HepG2 (cell line): Measurements from ENCODE around the gene B4GALT5. TPM values are rescaled to one million over a fixed set of nuclear protein-coding genes. Genes with fewer than 3 reads are reported as not detected.

Experiments
- ARNT2 ChIP-seq: sonication (generic); formaldehyde crosslinking; IDR thresholded peaks from 2 replicates; pipeline ENCODE4 v1.8.0; 2022; ENCODE audit warnings: mild to moderate bottlenecking, low read depth, missing genetic modification reagents, moderate library complexity
- GABPA ChIP-seq, 2 experiments: IDR thresholded peaks; 2 replicates each; pipeline ENCODE4 v1.6.1; 2011 to 2016; ENCODE audit warnings: low read depth in 2 of 2, low read length in 1 of 2, missing biosample characterization in 1 of 2, missing genetic modification characterization in 1 of 2
- HMGXB3 ChIP-seq: sonication (generic); formaldehyde crosslinking; IDR thresholded peaks from 2 replicates; pipeline ENCODE4 v1.4.0; 2020; ENCODE audit warnings: missing genetic modification reagents, borderline replicate concordance
- KLF6 ChIP-seq: IDR thresholded peaks from 2 replicates; pipeline ENCODE4 v1.8.0; 2016; ENCODE audit warnings: missing biosample characterization, missing genetic modification reagents
- NCOA2 ChIP-seq: sonication (generic); formaldehyde crosslinking; IDR thresholded peaks from 2 replicates; pipeline ENCODE4 v1.8.0; 2022; ENCODE audit warnings: inconsistent platforms
- NFIB ChIP-seq: sonication (generic); formaldehyde crosslinking; IDR thresholded peaks from 2 replicates; pipeline ENCODE4 v1.9.0; 2021; ENCODE audit warnings: missing genetic modification reagents, mild to moderate bottlenecking, borderline replicate concordance
- NFYC ChIP-seq: IDR thresholded peaks from 2 replicates; pipeline ENCODE4 v1.6.1; 2016; ENCODE audit warnings: missing genetic modification reagents, missing compliant biosample characterization
- NRL ChIP-seq: sonication (generic); formaldehyde crosslinking; IDR thresholded peaks from 2 replicates; pipeline ENCODE4 v1.5.0; 2020; ENCODE audit warnings: missing genetic modification reagents, mild to moderate bottlenecking, moderate library complexity, borderline replicate concordance
- POLR2AphosphoS5 ChIP-seq: IDR thresholded peaks from 2 replicates; pipeline ENCODE4 v1.6.1; 2012; ENCODE audit warnings: low read depth, low read length
- RFXANK ChIP-seq: IDR thresholded peaks from 2 replicates; pipeline ENCODE4 v1.6.1; 2016
- TBL1XR1 ChIP-seq: fragments of 150-350 bp; IDR thresholded peaks from 2 replicates; pipeline ENCODE4 v1.6.1; 2014; ENCODE audit warnings: borderline replicate concordance, low read length; ENCODE audit not compliant: partially characterized antibody
- TEAD3 ChIP-seq: optimal IDR thresholded peaks from 2 replicates; pipeline ENCODE3; 2016; ENCODE audit warnings: borderline replicate concordance
- TOPORS ChIP-seq: sonication (generic); formaldehyde crosslinking; IDR thresholded peaks from 2 replicates; pipeline ENCODE4 v1.8.0; 2023; ENCODE audit warnings: mild to moderate bottlenecking, missing genetic modification reagents
- YEATS4 ChIP-seq: sonication (generic); formaldehyde crosslinking; IDR thresholded peaks from 2 replicates; pipeline ENCODE4 v1.4.0; 2020; ENCODE audit warnings: missing genetic modification reagents, borderline replicate concordance
- ZFP90 ChIP-seq: sonication (generic); formaldehyde crosslinking; IDR thresholded peaks from 2 replicates; pipeline ENCODE4 v1.8.0; 2022; ENCODE audit warnings: missing genetic modification reagents, mild to moderate bottlenecking, inconsistent platforms, borderline replicate concordance
- ZNF230 ChIP-seq: sonication (generic); formaldehyde crosslinking; IDR thresholded peaks from 2 replicates; pipeline ENCODE4 v1.4.0; 2020; ENCODE audit warnings: mild to moderate bottlenecking, missing genetic modification reagents
- ZNF260 ChIP-seq: sonication (generic); formaldehyde crosslinking; IDR thresholded peaks from 2 replicates; pipeline ENCODE4 v1.4.0; 2020; ENCODE audit warnings: missing genetic modification reagents, low read depth, mild to moderate bottlenecking, borderline replicate concordance
- ZNF30 ChIP-seq: sonication (generic); formaldehyde crosslinking; IDR thresholded peaks from 2 replicates; pipeline ENCODE4 v1.5.0; 2020; ENCODE audit warnings: mild to moderate bottlenecking, missing genetic modification reagents
- ZNF34 ChIP-seq: sonication (generic); formaldehyde crosslinking; IDR thresholded peaks from 2 replicates; pipeline ENCODE4 v1.4.0; 2020; ENCODE audit warnings: mild to moderate bottlenecking, missing genetic modification reagents, borderline replicate concordance
- ZNF619 ChIP-seq: sonication (generic); formaldehyde crosslinking; IDR thresholded peaks from 2 replicates; pipeline ENCODE4 v1.4.0; 2020; ENCODE audit warnings: mild to moderate bottlenecking, missing genetic modification reagents
- ZNF7 ChIP-seq: IDR thresholded peaks from 2 replicates; pipeline ENCODE4 v1.6.1; 2016; ENCODE audit warnings: missing biosample characterization, missing genetic modification reagents
- polyA plus RNA-seq, 8 experiments: library from polyadenylated mRNA; depleted of rRNA in 3 of 8; stranded (reverse) in 7 of 8; unstranded in 1 of 8; fragments of >200 nt; fragmentation: Illumina TruSeq in 4 of 8; extraction: Trizol in 4 of 8; gene quantifications; 2 replicates each; pipeline versions ENCODE4 v1.2.1 to v1.2.3, GENCODE V29; 2011 to 2016; ENCODE audit warnings: low read depth in 4 of 8, missing spikeins in 1 of 8, mixed read lengths in 1 of 8; ENCODE audit not compliant: insufficient read depth in 1 of 8
- total RNA-seq, 5 experiments: library from RNA; depleted of rRNA; stranded (reverse); fragments of >200 nt; fragmentation: Illumina TruSeq; extraction: Trizol; gene quantifications; 2 replicates each; pipeline ENCODE4 v1.2.3, GENCODE V29; 2016; ENCODE audit warnings: low read depth in 1 of 5
- TF ChIP-seq, protein P1 (sequence below): sonication (generic); formaldehyde crosslinking; IDR thresholded peaks from 2 replicates; pipeline ENCODE4 v1.4.0; 2020; ENCODE audit warnings: missing genetic modification reagents, mild to moderate bottlenecking, borderline replicate concordance
- TF ChIP-seq, protein P2 (sequence below): sonication (generic); formaldehyde crosslinking; IDR thresholded peaks from 2 replicates; pipeline ENCODE4 v1.5.1; 2020; ENCODE audit warnings: missing genetic modification reagents, mild to moderate bottlenecking, borderline replicate concordance

The B4GALT5 gene
- total and polyA plus RNA-seq, 2 of the 13 experiments (the other 11 are each of a cell fraction or from before 2014, with no cell fraction given) = 27.3 to 30.9 TPM

GRCh38 chr20:49674383-49675352, 39.0 kb downstream of the B4GALT5 start (continued):
- TF ChIP-seq HMGXB3 (CRISPR knock-in tag) = no peak
- TF ChIP-seq, protein P1, sequence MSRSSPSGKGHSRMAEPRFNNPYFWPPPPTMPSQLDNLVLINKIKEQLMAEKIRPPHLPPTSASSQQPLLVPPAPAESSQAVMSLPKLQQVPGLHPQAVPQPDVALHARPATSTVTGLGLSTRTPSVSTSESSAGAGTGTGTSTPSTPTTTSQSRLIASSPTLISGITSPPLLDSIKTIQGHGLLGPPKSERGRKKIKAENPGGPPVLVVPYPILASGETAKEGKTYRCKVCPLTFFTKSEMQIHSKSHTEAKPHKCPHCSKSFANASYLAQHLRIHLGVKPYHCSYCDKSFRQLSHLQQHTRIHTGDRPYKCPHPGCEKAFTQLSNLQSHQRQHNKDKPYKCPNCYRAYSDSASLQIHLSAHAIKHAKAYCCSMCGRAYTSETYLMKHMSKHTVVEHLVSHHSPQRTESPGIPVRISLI (CRISPR knock-in tag) = no peak; the same call in 1 of the 2 replicates
- TF ChIP-seq TBL1XR1 = peak; percentile 51
- TF ChIP-seq NRL (CRISPR knock-in tag) = no peak
- no peak for TF ChIP-seq ZNF260 (CRISPR knock-in tag)
- peak; percentile 62; the same call in 1 of the 2 replicates for TF ChIP-seq NCOA2 (CRISPR knock-in tag)
- 0 out of 2 replicates have a peak, but pooled peaks have one; percentile 76 for TF ChIP-seq RFXANK (CRISPR knock-in tag)
- no peak for TF ChIP-seq ZNF34
- no peak for TF ChIP-seq ZNF230
- no peak for TF ChIP-seq ZFP90 (CRISPR knock-in tag)
- TF ChIP-seq NFYC (CRISPR knock-in tag) = no peak
- TF ChIP-seq NFIB (CRISPR knock-in tag) = no peak
- no peak for TF ChIP-seq KLF6 (CRISPR knock-in tag)
- no peak for TF ChIP-seq ZNF7 (CRISPR knock-in tag)
- no peak for TF ChIP-seq ZNF30
- 0 out of 2 replicates have a peak, but pooled peaks have one; percentile 64 for TF ChIP-seq ZNF619
- TF ChIP-seq TEAD3 = peak; percentile 93
- TF ChIP-seq GABPA (IDR thresholded peaks at IDR 0.05; ENCODE audit: low read depth, low read length) = no peak
- TF ChIP-seq GABPA (CRISPR knock-in tag; IDR thresholded peaks at IDR 0.05; ENCODE audit: low read depth) = no peak
- TF ChIP-seq, protein P2, sequence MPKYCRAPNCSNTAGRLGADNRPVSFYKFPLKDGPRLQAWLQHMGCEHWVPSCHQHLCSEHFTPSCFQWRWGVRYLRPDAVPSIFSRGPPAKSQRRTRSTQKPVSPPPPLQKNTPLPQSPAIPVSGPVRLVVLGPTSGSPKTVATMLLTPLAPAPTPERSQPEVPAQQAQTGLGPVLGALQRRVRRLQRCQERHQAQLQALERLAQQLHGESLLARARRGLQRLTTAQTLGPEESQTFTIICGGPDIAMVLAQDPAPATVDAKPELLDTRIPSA (CRISPR knock-in tag) = no peak
- TF ChIP-seq YEATS4 (CRISPR knock-in tag) = peak; percentile 36; the same call in 1 of the 2 replicates
- peak; percentile 32; the same call in 1 of the 2 replicates for TF ChIP-seq POLR2AphosphoS5
- TF ChIP-seq TOPORS (CRISPR knock-in tag) = no peak
- TF ChIP-seq ARNT2 (CRISPR knock-in tag) = 0 out of 2 replicates have a peak, but pooled peaks have one; percentile 40
